Bronchial epithelial cell (primary cell): ENCODE results near the gene UBAP1L. TPM values are rescaled to one million over a fixed set of nuclear protein-coding genes. Genes with fewer than 3 reads are reported as not detected.

ENCODE experiments used
- DNase-seq: peaks from one replicate; pipeline ENCODE4 v3.0.0-alpha.2; 2010; ENCODE audit warnings: low read depth
- FAIRE-seq: peaks from 2 replicates; lab custom pipeline; 2011; peaks lifted over from hg19 to GRCh38; lab: Jason Lieb, UNC
- H3K27me3 ChIP-seq: 2 replicates; pipeline ENCODE4 v1.5.1; 2011; ENCODE audit warnings: low read length; ENCODE audit not compliant: control insufficient read depth, insufficient read depth
- H3K36me3 ChIP-seq: 2 replicates; pipeline ENCODE4 v1.5.1; 2011; ENCODE audit warnings: low read length; ENCODE audit not compliant: control insufficient read depth, insufficient read depth
- H3K4me3 ChIP-seq: 2 replicates; pipeline ENCODE4 v1.5.1; 2011; ENCODE audit warnings: mild to moderate bottlenecking, low read depth, low read length, control low read depth
- total RNA-seq: library from RNA; depleted of rRNA; stranded (reverse); fragments of >200 nt; gene quantifications from 2 replicates; pipeline ENCODE4 v1.2.1, GENCODE V29; 2014
- TF ChIP-seq, protein P1 (sequence below): IDR thresholded peaks from 2 replicates; pipeline ENCODE4 v1.5.1; 2011; ENCODE audit warnings: mild to moderate bottlenecking, moderate library complexity, low read length, control low read depth, inconsistent platforms; ENCODE audit not compliant: insufficient read depth, severe bottlenecking

UBAP1L gene
- total RNA-seq, 1 donor from 2014 or later = 1.3 TPM

- H3K4me3 ChIP-seq = no peak overlapping the region
- DNase-seq (peak; percentile 5), FAIRE-seq (no peak)
- no peaks in the 10 kb centered on the region for H3K27me3 ChIP-seq
- TF ChIP-seq, protein P1, sequence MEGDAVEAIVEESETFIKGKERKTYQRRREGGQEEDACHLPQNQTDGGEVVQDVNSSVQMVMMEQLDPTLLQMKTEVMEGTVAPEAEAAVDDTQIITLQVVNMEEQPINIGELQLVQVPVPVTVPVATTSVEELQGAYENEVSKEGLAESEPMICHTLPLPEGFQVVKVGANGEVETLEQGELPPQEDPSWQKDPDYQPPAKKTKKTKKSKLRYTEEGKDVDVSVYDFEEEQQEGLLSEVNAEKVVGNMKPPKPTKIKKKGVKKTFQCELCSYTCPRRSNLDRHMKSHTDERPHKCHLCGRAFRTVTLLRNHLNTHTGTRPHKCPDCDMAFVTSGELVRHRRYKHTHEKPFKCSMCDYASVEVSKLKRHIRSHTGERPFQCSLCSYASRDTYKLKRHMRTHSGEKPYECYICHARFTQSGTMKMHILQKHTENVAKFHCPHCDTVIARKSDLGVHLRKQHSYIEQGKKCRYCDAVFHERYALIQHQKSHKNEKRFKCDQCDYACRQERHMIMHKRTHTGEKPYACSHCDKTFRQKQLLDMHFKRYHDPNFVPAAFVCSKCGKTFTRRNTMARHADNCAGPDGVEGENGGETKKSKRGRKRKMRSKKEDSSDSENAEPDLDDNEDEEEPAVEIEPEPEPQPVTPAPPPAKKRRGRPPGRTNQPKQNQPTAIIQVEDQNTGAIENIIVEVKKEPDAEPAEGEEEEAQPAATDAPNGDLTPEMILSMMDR = no peak
- H3K36me3 ChIP-seq = peaks cover 21% of the 10 kb centered on the region
Observed at GRCh38 chr15:65130941-65131340, 15.9 kb upstream of the UBAP1L start.

DNA sequence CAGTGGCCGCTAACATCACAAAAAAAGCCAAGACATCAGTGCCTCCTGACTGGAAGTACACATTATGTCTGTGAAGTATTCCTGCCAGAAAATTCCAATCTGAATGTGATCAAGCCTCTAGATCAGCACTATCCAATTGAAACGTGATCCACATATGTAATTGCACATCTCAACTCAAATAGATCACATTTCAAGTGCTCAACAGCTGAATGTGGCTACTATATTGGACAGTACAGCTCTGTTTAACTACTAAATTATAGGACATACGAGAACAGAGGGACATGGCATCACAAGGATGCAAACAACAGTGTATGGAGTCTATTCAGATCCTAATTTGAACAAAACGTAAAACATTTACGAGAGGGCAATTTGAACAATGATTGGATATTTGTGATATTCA is 542 bp upstream of the UBAP1L start:
- Histone ChIP-seq H3K4me3 (no peak overlapping the region), H3K27me3 (no peaks in the 10 kb centered on the region), H3K36me3 (peaks cover 13% of the 10 kb centered on the region)
- FAIRE-seq = no peak
- DNase-seq = no peak
- TF ChIP-seq, protein P1 = no peak

- TF ChIP-seq, protein P1 = no peak
- Histone ChIP-seq H3K27me3 (no peaks in the 10 kb centered on the region), H3K36me3 (peaks cover 4% of the 10 kb centered on the region), H3K4me3 (no peak overlapping the region)
- DNase-seq (peak; percentile 46), FAIRE-seq (no peak)
Observed at GRCh38 chr15:65110676-65111292, 4.2 kb downstream of the UBAP1L start.

DNA sequence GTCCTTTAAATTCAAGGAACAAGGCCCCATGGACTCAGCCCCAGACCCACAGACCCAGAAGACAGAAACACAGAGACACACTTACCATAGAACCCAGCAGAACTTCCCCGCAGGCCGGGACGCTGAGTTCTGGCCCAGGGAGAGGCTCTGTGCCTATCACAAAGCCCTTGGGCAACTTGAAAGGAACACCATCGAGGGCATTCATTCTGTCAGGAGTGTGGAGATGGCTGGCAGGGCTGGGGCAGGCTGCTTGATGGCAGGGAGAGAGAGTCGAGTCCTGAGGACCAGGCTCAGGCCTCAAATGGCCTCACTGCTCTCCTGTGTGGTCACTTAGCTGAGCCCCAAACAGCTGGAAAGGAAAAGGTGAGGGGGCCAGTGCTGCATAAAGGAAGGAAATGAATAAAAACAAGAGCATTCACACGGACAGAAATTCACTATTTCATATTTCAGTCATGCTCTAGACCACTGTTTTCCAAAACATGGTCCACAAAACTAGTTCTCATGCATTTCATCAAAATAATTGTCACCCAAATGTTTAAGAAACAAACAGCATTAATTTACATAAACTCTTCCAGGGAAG is 8.9 kb downstream of the UBAP1L start:
- Histone ChIP-seq H3K4me3 (no peak overlapping the region), H3K36me3 (peaks cover 7% of the 10 kb centered on the region), H3K27me3 (no peaks in the 10 kb centered on the region)
- FAIRE-seq (no peak), DNase-seq (no peak)
- TF ChIP-seq, protein P1 = no peak

DNA sequence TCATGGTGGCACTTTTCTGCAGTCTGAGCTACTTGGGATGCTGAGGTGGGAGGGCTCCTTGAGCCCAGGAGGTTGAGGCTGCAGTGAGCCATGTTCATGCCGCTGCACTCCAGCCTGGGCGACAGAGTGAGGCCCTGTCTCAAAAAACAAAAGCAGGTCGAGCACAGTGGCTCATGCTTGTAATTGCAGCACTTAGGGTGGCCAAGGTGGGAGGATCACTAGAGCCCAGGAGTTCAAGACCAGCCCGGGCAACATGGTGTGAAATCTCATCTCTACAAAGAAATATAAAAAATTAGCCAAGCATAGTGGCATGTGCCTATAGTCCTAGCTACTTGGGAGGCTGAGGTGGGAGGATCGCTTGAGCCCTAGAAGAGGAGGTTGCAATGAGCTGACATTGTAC is 10.0 kb downstream of the UBAP1L start:
- TF ChIP-seq, protein P1 = no peak
- Histone ChIP-seq H3K4me3 (no peak overlapping the region), H3K36me3 (peaks cover 13% of the 10 kb centered on the region), H3K27me3 (no peaks in the 10 kb centered on the region)
- FAIRE-seq (no peak), DNase-seq (no peak)
